VCaP (cell line): Measurements from ENCODE around the gene SIPA1L3.

Experiments
- H3K27ac ChIP-seq: fragments of 450-650 bp; 2 replicates; pipeline ENCODE4 v1.5.1; 2017
- CTCF ChIP-seq: fragments of 450-650 bp; conservative IDR thresholded peaks from 2 replicates; pipeline ENCODE4 v1.5.1; 2017; ENCODE audit warnings: mild to moderate bottlenecking, moderate library complexity

The SIPA1L3 gene

GRCh38 chr19:38068826-38069225 is 161.8 kb downstream of the SIPA1L3 start:
- H3K27ac ChIP-seq, result peak overlapping the region; percentile 73; the same call in 1 of the 2 replicates
- no peak for TF ChIP-seq CTCF

- no peak for TF ChIP-seq CTCF
- peak overlapping the region; percentile 73 for H3K27ac ChIP-seq
These were observed 163.6 kb downstream of the SIPA1L3 start for GRCh38 chr19:38070573-38070972.

- peak overlapping the region; percentile 73 for H3K27ac ChIP-seq
These were observed 164.0 kb downstream of the SIPA1L3 start for GRCh38 chr19:38071054-38071453.

- H3K27ac ChIP-seq, result peak overlapping the region; percentile 73
- no peak for TF ChIP-seq CTCF
These were observed 164.6 kb downstream of the SIPA1L3 start for GRCh38 chr19:38071647-38072046.

GRCh38 chr19:38072776-38073750 is 166.1 kb downstream of the SIPA1L3 start:
- no peak for TF ChIP-seq CTCF
- peak overlapping the region; percentile 73 for H3K27ac ChIP-seq

- TF ChIP-seq CTCF, result no peak
- H3K27ac ChIP-seq, result peak overlapping the region; percentile 73; the same call in 1 of the 2 replicates
These were observed 167.1 kb downstream of the SIPA1L3 start for GRCh38 chr19:38073841-38074685.

- peak overlapping the region; percentile 98; the same call in 1 of the 2 replicates for H3K27ac ChIP-seq
- TF ChIP-seq CTCF, result no peak
These were observed 169.3 kb downstream of the SIPA1L3 start for GRCh38 chr19:38076337-38076736.
